Caco-2 (cell line): ENCODE measurements around the gene ACSS2. TPM values are rescaled to one million over a fixed set of nuclear protein-coding genes. Genes with fewer than 3 reads are reported as not detected.

Source experiments
- BruUV-seq: library from RNA; stranded (reverse); fragments of 400-500 nt; replicated peaks from 2 replicates; lab custom pipeline; 2021; lab: Mats Ljungman, UMichigan
- CTCF ChIA-PET: fragments of 300-600 bp; sonication (Branson Sonifier 250); formaldehyde crosslinking; loops from one replicate; lab custom pipeline; 2022; ENCODE audit warnings: antibody characterized with exemption; lab: Charles Lee
- POLR2A ChIA-PET: fragments of 300-600 bp; sonication (Branson Sonifier 250); formaldehyde crosslinking; loops from one replicate; lab custom pipeline; 2022; ENCODE audit warnings: antibody characterized with exemption; lab: Charles Lee
- DNase-seq, 2 experiments: peaks; one replicate each; pipeline versions ENCODE4 v3.0.0 to v3.0.0-alpha.2; 2020 to 2022
- H3K27me3 ChIP-seq: replicated peaks from 2 replicates; pipeline ENCODE4 v1.6.0; 2011; ENCODE audit warnings: low read length; ENCODE audit not compliant: control insufficient read depth, insufficient read depth
- H3K36me3 ChIP-seq: 2 replicates; pipeline ENCODE4 v1.5.1; 2011; ENCODE audit warnings: low read length; ENCODE audit not compliant: control insufficient read depth, insufficient read depth
- H3K4me1 ChIP-seq: fragments of 250-450 bp; sonication (Bioruptor Pico); 2 replicates; pipeline ENCODE4 v1.5.1; 2020; ENCODE audit warnings: mild to moderate bottlenecking
- H3K4me3 ChIP-seq: 2 replicates; pipeline ENCODE4 v1.5.1; 2011; ENCODE audit warnings: low read depth, mild to moderate bottlenecking, control low read depth, low read length
- H3K9me3 ChIP-seq: fragments of 250-450 bp; sonication (Bioruptor Pico); 2 replicates; pipeline ENCODE4 v1.5.1; 2020; ENCODE audit warnings: mild to moderate bottlenecking, moderate library complexity
- H3K27ac Mint-ChIP-seq: one replicate; pipeline ENCODE4 v1.8.0; 2022; ENCODE audit warnings: mixed read lengths; ENCODE audit not compliant: unreplicated experiment
- H3K27me3 Mint-ChIP-seq: one replicate; pipeline ENCODE4 v1.8.0; 2022; ENCODE audit warnings: mixed read lengths; ENCODE audit not compliant: insufficient read depth, unreplicated experiment
- H3K36me3 Mint-ChIP-seq: one replicate; pipeline ENCODE4 v1.8.0; 2022; ENCODE audit warnings: mild to moderate bottlenecking, mixed read lengths; ENCODE audit not compliant: insufficient read depth, unreplicated experiment
- H3K4me1 Mint-ChIP-seq: one replicate; pipeline ENCODE4 v1.8.0; 2022; ENCODE audit warnings: low read depth, mixed read lengths; ENCODE audit not compliant: unreplicated experiment
- H3K4me3 Mint-ChIP-seq: one replicate; pipeline ENCODE4 v1.8.0; 2022; ENCODE audit warnings: mild to moderate bottlenecking, moderate library complexity, mixed read lengths; ENCODE audit not compliant: unreplicated experiment
- H3K9me3 Mint-ChIP-seq: one replicate; pipeline ENCODE4 v1.8.0; 2022; ENCODE audit warnings: mixed read lengths; ENCODE audit not compliant: unreplicated experiment
- CTCF ChIP-seq, 2 experiments: fragments of 200-600 bp in 1 of 2; IDR thresholded peaks; 1 replicate in 1 of 2; 2 replicates in 1 of 2; pipeline versions ENCODE4 v1.5.1 to v1.8.0; 2011 to 2022; ENCODE audit warnings: antibody characterized with exemption in 1 of 2, control low read depth in 1 of 2, inconsistent platforms in 1 of 2, low read depth in 1 of 2, low read length in 1 of 2, mild to moderate bottlenecking in 1 of 2, moderate library complexity in 1 of 2; ENCODE audit not compliant: insufficient read depth in 1 of 2, severe bottlenecking in 1 of 2, unreplicated experiment in 1 of 2
- intact Hi-C: fragments of 100-400 bp; cut with micrococcal nuclease; formaldehyde crosslinking; loops from one replicate; pipeline ENCODE4 v1.10.0; 2022; ENCODE audit not compliant: unreplicated experiment
- total RNA-seq: library from RNA; stranded (reverse); gene quantifications from 2 replicates; pipeline ENCODE4 v1.2.3, GENCODE V29; 2022

ACSS2 gene
- total RNA-seq, 1 experiment from 2014 or later: 76.0 TPM

GRCh38 chr20:34927736-34928135, 51.3 kb downstream of the ACSS2 start:
- intact Hi-C loops: no loop called here
- Histone ChIP-seq H3K36me3 (peaks cover 5% of the 10 kb centered on the region; the same call in 1 of the 2 replicates), H3K9me3 (no peaks in the 10 kb centered on the region), H3K4me1 (no peaks in the 10 kb centered on the region; the same call in 1 of the 2 replicates), H3K27me3 (no peaks in the 10 kb centered on the region), H3K4me3 (no peak overlapping the region)
- TF ChIP-seq CTCF (IDR thresholded peaks at IDR 0.05; ENCODE audit: insufficient read depth in 1 of 2, low read depth in 1 of 2, low read length in 1 of 2, severe bottlenecking in 1 of 2, unreplicated experiment in 1 of 2): no peak
- no TSS peak for BruUV-seq
- ChIA-PET CTCF (interaction anchor here (0.9 kb wide), 1 partner anchor 52 kb away, joined by 3 read pairs; the partner anchor contains the start of gene ACSS2), POLR2A (no interaction called here)
- no peaks in the 10 kb centered on the region for H3K9me3 Mint-ChIP-seq
- peaks cover 11% of the 10 kb centered on the region for H3K36me3 Mint-ChIP-seq
- H3K27ac Mint-ChIP-seq: no peak overlapping the region
- H3K4me1 Mint-ChIP-seq: no peaks in the 10 kb centered on the region
- H3K4me3 Mint-ChIP-seq: no peak overlapping the region
- no peak for DNase-seq
- H3K27me3 Mint-ChIP-seq: no peaks in the 10 kb centered on the region

- POLR2A ChIA-PET: no interaction called here
- no peak overlapping the region for H3K27ac Mint-ChIP-seq
- BruUV-seq: no TSS peak
These were observed 52.0 kb downstream of the ACSS2 start for GRCh38 chr20:34928411-34928810.

GRCh38 chr20:34931771-34932170, 55.4 kb downstream of the ACSS2 start:
- H3K36me3 Mint-ChIP-seq: peaks cover 32% of the 10 kb centered on the region
- H3K4me3 Mint-ChIP-seq: no peak overlapping the region
- intact Hi-C loops: no loop called here
- H3K27me3 Mint-ChIP-seq: no peaks in the 10 kb centered on the region
- no peaks in the 10 kb centered on the region for H3K9me3 ChIP-seq
- POLR2A ChIA-PET: no interaction called here
- no peaks in the 10 kb centered on the region for H3K27me3 ChIP-seq
- TF ChIP-seq CTCF (IDR thresholded peaks at IDR 0.05; ENCODE audit: insufficient read depth in 1 of 2, low read depth in 1 of 2, low read length in 1 of 2, severe bottlenecking in 1 of 2, unreplicated experiment in 1 of 2): no peak
- H3K36me3 ChIP-seq: no peaks in the 10 kb centered on the region; the same call in 1 of the 2 replicates
- BruUV-seq: no TSS peak
- H3K4me1 Mint-ChIP-seq: no peaks in the 10 kb centered on the region
- H3K4me1 ChIP-seq: no peaks in the 10 kb centered on the region
- H3K9me3 Mint-ChIP-seq: no peaks in the 10 kb centered on the region
- no peak overlapping the region for H3K4me3 ChIP-seq
- no peak overlapping the region for H3K27ac Mint-ChIP-seq
- no peak for DNase-seq
- CTCF ChIA-PET: no interaction called here

More at GRCh38 chr20:34928411-34928810, 52.0 kb downstream of the ACSS2 start:
- Histone ChIP-seq H3K9me3 (no peaks in the 10 kb centered on the region), H3K4me1 (no peaks in the 10 kb centered on the region), H3K36me3 (peaks cover 5% of the 10 kb centered on the region; the same call in 1 of the 2 replicates), H3K27me3 (no peaks in the 10 kb centered on the region), H3K4me3 (no peak overlapping the region)
- TF ChIP-seq CTCF (IDR thresholded peaks at IDR 0.05; ENCODE audit: insufficient read depth in 1 of 2, low read depth in 1 of 2, low read length in 1 of 2, severe bottlenecking in 1 of 2, unreplicated experiment in 1 of 2): no peak
- CTCF ChIA-PET: no interaction called here
- intact Hi-C loops: no loop called here
- Mint-ChIP-seq H3K4me3 (no peak overlapping the region), H3K27me3 (no peaks in the 10 kb centered on the region), H3K9me3 (no peaks in the 10 kb centered on the region), H3K36me3 (peaks cover 14% of the 10 kb centered on the region), H3K4me1 (no peaks in the 10 kb centered on the region)
- DNase-seq: no peak
